H1 (cell line): ENCODE data around the gene DOHH. TPM values are rescaled to one million over a fixed set of nuclear protein-coding genes. Genes with fewer than 3 reads are reported as not detected.

ENCODE experiments used
- FOSL1 ChIP-seq: IDR thresholded peaks from 2 replicates; pipeline ENCODE4 v1.6.1; 2011; ENCODE audit warnings: mild to moderate bottlenecking, low read depth, low read length, moderate library complexity; ENCODE audit not compliant: insufficient read depth
- KDM4A ChIP-seq: IDR thresholded peaks from one replicate; pipeline ENCODE4 v1.7.1; 2012; ENCODE audit warnings: low read depth, mild to moderate bottlenecking, moderate library complexity, low read length, inconsistent platforms; ENCODE audit not compliant: severe bottlenecking
- TCF12 ChIP-seq: IDR thresholded peaks from 2 replicates; pipeline ENCODE4 v1.6.1; 2011; ENCODE audit warnings: low read depth, mild to moderate bottlenecking, low read length
- polyA plus RNA-seq, 7 experiments: library from polyadenylated mRNA; depleted of rRNA in 3 of 7; stranded (reverse) in 5 of 7; unstranded in 2 of 7; fragments of >200 nt in 5 of 7; fragments of 200-250 nt in 2 of 7; gene quantifications; 1 replicate in 5 of 7; 2 replicates in 1 of 7; 4 replicates in 1 of 7; pipeline versions ENCODE4 v1.2.1 to v1.2.3, GENCODE V29; 2011 to 2013; ENCODE audit warnings: missing spikeins in 2 of 7, mixed read lengths in 2 of 7
- total RNA-seq: library from RNA; stranded (reverse); fragmentation: NEBNext Ultra II Directional; extraction: Animal tissue kit (Norgen Biotek cat#: 25700); gene quantifications from 2 replicates; pipeline ENCODE4 v1.2.1, GENCODE V29; 2021

DOHH gene
- total and polyA plus RNA-seq, 2 of the 8 experiments (the other 6 are each of a cell fraction or from before 2014, with no cell fraction given) = 7.3 to 17.7 TPM

- TF ChIP-seq TCF12 (no peak), KDM4A (peak; percentile 62), FOSL1 (no peak)
Measured at GRCh38 chr19:3506384-3507340, 6.2 kb upstream of the DOHH start (continued).
